Posterior vena cava (tissue), 2 donors: ENCODE measurements around the gene SFMBT2. TPM values are rescaled to one million over a fixed set of nuclear protein-coding genes. Genes with fewer than 3 reads are reported as not detected.

ENCODE experiments used
- DNase-seq: peaks from one replicate; pipeline ENCODE4 v3.0.0-alpha.2; 2020; ENCODE audit warnings: low spot score
- intact Hi-C, 2 donors: fragments of 100-400 bp; cut with DNase I; formaldehyde crosslinking; loops; one replicate each; pipeline versions ENCODE4 v1.14.1 to v1.14.2; 2022 to 2023
- total RNA-seq, 2 donors: library from RNA; stranded (reverse); fragmentation: NEBNext Ultra II Directional; extraction: Animal tissue kit (Norgen Biotek cat#: 25700); gene quantifications; one replicate each; pipeline ENCODE4 v1.2.1, GENCODE V29; 2021
- donor health status: DM: yes; HTN: yes; CAD: no.
- donor health status: DM: yes; HTN: yes; CAD: no.

Gene SFMBT2
- total RNA-seq, 2 donors from 2014 or later: 8.9 to 12.4 TPM

GRCh38 chr10:7260412-7260900, 150.4 kb downstream of the SFMBT2 start:
- no peak for DNase-seq
- intact Hi-C loops: loop anchor here in 1 of 2 donors (10.0 kb wide), 1 partner anchor 144 kb away; no protein-coding TSS in a partner anchor

- intact Hi-C loops: no loop called here
- no peak for DNase-seq
Measured at GRCh38 chr10:7258948-7259523, 151.8 kb downstream of the SFMBT2 start.

- intact Hi-C loops: no loop called here
- DNase-seq: no peak
Measured at GRCh38 chr10:7255517-7255916, 155.3 kb downstream of the SFMBT2 start.

- intact Hi-C loops: no loop called here
Measured at GRCh38 chr10:7251696-7252465, 159.0 kb downstream of the SFMBT2 start.

GRCh38 chr10:7250236-7250635, 160.6 kb downstream of the SFMBT2 start:
- intact Hi-C loops: no loop called here
- no peak for DNase-seq

More at GRCh38 chr10:7251696-7252465, 159.0 kb downstream of the SFMBT2 start:
- DNase-seq: no peak

GRCh38 chr10:7248585-7249164, 162.2 kb downstream of the SFMBT2 start:
- DNase-seq: no peak
- intact Hi-C loops: no loop called here

GRCh38 chr10:7248148-7248547, 162.7 kb downstream of the SFMBT2 start:
- intact Hi-C loops: no loop called here

GRCh38 chr10:7245505-7245904, 165.3 kb downstream of the SFMBT2 start:
- no peak for DNase-seq
- intact Hi-C loops: no loop called here

More at GRCh38 chr10:7248148-7248547, 162.7 kb downstream of the SFMBT2 start:
- DNase-seq: no peak

GRCh38 chr10:7243873-7244272, 167.0 kb downstream of the SFMBT2 start:
- intact Hi-C loops: no loop called here
- no peak for DNase-seq

GRCh38 chr10:7243139-7243538, 167.7 kb downstream of the SFMBT2 start:
- intact Hi-C loops: no loop called here
- DNase-seq: no peak

- intact Hi-C loops: no loop called here
- no peak for DNase-seq
Measured at GRCh38 chr10:7239312-7239985, 171.4 kb downstream of the SFMBT2 start.

- intact Hi-C loops: no loop called here
- no peak for DNase-seq
Measured at GRCh38 chr10:7235376-7235775, 175.5 kb downstream of the SFMBT2 start.

GRCh38 chr10:7234109-7234508, 176.7 kb downstream of the SFMBT2 start:
- intact Hi-C loops: no loop called here
- DNase-seq: no peak

GRCh38 chr10:7233259-7233991, 177.4 kb downstream of the SFMBT2 start:
- no peak for DNase-seq
- intact Hi-C loops: no loop called here

- intact Hi-C loops: no loop called here
- DNase-seq: no peak
Measured at GRCh38 chr10:7231509-7232414, 179.1 kb downstream of the SFMBT2 start.

GRCh38 chr10:7230951-7231350, 179.9 kb downstream of the SFMBT2 start:
- DNase-seq: no peak
- intact Hi-C loops: no loop called here

- DNase-seq: no peak
- intact Hi-C loops: no loop called here
Measured at GRCh38 chr10:7230036-7230435, 180.8 kb downstream of the SFMBT2 start.

- intact Hi-C loops: no loop called here
- DNase-seq: no peak
Measured at GRCh38 chr10:7225133-7225532, 185.7 kb downstream of the SFMBT2 start.
